GM12875 (cell line): Measurements from ENCODE around the gene PON2.

Experiments used
- H3K4me3 ChIP-seq: one replicate; pipeline ENCODE4 v1.5.1; 2011; ENCODE audit warnings: low read depth, low read length, control low read depth
- TF ChIP-seq, protein P1 (sequence below): IDR thresholded peaks from 2 replicates; pipeline ENCODE4 v1.5.1; 2011; ENCODE audit warnings: low read depth, mild to moderate bottlenecking, control low read depth, inconsistent platforms, low read length, moderate library complexity, borderline replicate concordance; ENCODE audit not compliant: insufficient read depth

PON2 gene

DNA sequence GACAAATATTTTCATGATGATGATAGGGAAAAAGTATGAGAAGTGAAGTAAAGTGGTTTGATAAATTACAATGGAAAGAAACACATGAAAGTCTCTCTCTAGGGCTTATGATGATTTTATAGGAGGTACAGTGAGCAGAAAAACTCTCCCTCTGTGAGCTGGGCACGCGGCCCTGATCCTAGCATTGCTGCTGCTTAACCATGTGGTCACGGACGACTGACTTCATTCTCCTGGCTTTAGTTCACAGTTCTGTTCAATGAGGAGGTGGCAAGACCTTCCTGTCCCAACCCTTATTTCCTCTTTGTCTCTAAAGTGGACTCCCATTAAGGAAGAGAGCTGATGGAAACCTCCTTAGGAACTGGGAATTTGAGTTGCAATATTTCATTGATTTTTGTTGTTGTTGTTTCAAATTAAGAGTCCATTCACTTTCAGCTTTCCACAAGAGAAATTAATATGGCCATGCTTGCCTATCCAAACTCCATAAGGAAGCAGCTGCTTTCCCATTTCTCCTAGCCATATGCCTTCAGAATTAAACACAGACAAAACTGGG lies 30.4 kb downstream of the PON2 start:
- H3K4me3 ChIP-seq = no peak overlapping the region
- TF ChIP-seq, protein P1, sequence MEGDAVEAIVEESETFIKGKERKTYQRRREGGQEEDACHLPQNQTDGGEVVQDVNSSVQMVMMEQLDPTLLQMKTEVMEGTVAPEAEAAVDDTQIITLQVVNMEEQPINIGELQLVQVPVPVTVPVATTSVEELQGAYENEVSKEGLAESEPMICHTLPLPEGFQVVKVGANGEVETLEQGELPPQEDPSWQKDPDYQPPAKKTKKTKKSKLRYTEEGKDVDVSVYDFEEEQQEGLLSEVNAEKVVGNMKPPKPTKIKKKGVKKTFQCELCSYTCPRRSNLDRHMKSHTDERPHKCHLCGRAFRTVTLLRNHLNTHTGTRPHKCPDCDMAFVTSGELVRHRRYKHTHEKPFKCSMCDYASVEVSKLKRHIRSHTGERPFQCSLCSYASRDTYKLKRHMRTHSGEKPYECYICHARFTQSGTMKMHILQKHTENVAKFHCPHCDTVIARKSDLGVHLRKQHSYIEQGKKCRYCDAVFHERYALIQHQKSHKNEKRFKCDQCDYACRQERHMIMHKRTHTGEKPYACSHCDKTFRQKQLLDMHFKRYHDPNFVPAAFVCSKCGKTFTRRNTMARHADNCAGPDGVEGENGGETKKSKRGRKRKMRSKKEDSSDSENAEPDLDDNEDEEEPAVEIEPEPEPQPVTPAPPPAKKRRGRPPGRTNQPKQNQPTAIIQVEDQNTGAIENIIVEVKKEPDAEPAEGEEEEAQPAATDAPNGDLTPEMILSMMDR = no peak

DNA sequence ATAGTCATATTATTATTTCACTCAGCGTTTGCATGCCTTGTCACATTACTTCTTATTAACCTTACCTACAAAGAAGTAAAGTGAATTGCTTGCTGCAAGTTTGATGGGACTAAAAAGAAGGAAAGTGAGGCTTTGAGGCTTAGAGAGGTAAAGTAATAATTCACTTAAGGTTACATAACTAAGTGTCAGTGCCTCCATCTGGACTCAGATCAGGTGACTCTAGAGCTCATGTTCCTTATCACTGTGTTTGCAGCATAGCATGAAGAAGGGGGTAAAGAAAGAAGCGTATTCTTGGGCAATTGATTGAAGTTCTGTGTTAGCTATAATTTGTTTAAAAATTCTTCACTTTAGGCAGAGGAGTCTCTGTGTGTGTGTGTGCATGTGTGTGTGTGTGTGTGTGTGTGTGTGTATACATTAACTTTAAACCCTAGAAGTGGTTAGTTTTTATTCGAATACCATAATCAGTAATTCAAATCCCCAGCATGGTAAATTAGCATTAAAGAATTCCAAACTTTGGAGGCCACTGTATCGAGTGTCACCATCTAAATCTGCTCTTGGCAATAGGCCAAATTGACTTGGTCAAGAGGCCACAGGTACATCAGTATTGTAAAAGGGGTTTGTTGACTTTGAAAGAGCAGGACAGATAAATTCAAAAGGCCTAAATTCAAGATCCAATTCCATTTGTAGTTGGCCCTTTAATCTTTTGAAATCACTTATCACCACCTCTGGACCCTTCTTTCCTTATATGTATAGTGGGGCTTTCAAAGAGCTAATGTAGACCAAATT lies 36.5 kb downstream of the PON2 start:
- TF ChIP-seq, protein P1 = no peak
- H3K4me3 ChIP-seq = no peak overlapping the region

DNA sequence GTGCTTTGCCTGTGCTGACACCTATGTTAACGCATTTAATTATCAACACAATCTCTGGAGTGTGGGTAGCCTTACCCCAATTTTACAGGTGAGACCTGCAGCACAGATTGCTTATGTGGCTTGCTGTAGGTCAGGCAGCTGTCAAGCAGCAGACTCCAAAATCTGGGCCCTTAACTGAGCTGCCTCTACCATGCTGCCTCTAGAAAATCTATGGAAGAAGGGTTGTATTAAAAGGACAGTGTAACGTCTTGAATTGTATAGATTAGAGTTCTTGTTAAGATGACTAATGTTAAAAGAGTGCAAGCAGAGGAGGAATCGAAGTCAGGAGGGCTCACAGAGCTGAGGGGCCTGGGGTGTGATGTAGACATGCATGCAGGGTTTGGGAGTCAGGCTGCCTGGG lies 37.4 kb downstream of the PON2 start:
- no peak overlapping the region for H3K4me3 ChIP-seq
- TF ChIP-seq, protein P1 = no peak

DNA sequence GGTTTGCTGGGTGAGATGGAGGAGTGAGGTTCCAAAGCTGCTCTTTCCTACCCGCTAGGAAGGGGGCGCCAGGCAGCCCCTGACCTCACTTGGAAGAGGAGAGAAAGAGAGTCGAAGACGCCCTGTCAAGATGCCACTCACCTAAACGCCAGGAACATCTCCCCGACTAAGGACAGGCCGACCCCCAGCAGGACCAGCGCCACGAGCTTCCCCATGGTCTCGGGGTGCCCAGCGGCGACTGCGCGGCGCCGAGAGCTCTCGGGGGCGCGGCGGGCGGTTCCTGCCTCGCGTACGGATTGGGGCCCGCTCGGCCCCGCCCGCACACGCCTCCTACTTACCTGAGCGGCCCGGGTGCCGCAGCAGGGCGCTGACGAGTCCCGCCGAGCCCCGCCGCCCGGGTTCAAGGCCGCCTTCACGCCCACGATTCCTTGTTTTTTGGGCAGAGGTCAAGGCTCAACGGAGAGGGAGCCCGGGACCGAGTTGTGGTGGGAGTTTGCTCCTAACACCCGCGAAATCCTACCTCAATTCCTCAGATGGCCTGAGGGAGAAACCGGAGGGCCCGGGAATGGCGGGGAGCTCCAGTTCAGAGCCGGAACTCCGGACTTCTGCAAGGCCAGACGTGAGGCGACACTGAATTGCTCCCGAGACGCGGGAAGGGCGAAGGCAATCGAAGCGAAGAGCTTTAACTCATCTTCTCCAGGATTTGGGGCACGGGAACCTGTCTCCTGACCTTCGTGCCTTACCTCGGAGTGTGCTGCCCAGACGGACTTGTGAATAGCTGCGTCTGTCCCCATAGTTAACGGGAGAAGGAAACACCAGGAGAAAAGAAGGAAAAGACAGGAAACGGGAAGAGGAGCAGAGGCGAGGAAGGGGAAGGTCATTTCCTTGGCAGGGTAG lies 38.4 kb downstream of the PON2 start, which contains the start of gene PON3:
TSS of gene PON3 (minus strand) at position 240 of the 897 bp plus-strand sequence. CDS start at position 215, 25 bp downstream.
- TF ChIP-seq, protein P1 = peak; percentile 54
- H3K4me3 ChIP-seq = peak within 1 kb of the TSS; percentile 62

DNA sequence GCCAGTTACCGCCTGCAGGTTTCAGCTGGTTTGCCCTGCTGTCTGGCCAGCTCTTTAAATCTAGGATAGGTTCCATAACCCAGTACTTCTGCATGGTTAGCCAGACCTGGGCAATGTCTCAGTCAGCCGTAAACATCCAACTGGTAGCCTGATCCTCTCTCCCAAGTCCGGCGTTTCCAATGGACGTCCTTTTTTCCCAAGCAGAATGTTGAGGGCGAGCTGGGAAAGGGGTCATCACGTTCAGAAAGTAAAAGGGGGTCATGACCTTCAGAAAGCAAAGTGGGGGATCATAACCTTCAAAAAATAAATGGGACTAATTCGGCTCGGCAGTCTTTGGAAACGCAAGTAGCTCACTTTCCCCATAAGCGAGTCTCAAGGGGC lies 39.1 kb downstream of the PON2 start:
- H3K4me3 ChIP-seq = peak overlapping the region; percentile 62
- TF ChIP-seq, protein P1 = no peak

DNA sequence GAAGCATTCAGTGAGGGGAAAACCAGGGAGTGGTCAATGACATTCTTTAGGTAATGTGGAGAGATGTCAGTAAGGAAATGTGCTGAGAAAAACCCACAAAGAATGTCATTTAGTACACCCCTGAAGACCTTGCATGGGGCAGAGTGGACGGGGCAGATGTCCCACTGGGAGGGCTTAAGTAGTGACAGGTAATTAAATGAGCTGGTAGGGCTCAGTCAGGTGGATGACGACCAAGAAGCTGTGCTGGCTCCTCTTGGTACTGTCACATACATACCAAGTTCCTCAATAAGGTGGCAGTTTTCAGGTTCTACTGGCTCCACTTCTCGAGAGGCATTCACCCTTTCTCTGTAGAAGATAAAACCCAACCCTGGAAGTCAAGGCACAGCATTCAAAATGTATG lies 40.5 kb downstream of the PON2 start:
- no peak overlapping the region for H3K4me3 ChIP-seq
- TF ChIP-seq, protein P1 = no peak
